A549 treated with DMSO at 1 μM for 4 hours (cell line): ENCODE data around the gene VN1R5. TPM values are rescaled to one million over a fixed set of nuclear protein-coding genes. Genes with fewer than 3 reads are reported as not detected.

ENCODE experiments used
- total RNA-seq: library from RNA; stranded (reverse); fragments of 200-300 nt; extraction: Qiagen RNA extraction; gene quantifications from 5 replicates; pipeline ENCODE4 v1.2.3, GENCODE V29; 2022; ENCODE audit warnings: low read depth

The VN1R5 gene
- not detected in 5 replicates for total RNA-seq

GRCh38 chr1:247255772-247256171 is at the start of gene VN1R5:
TSS of gene VN1R5 (plus strand) at chr1:247256072.

Other genes starting within 250 kb of the VN1R5 start
- 2.3 to 3.6 TPM (median 2.5 TPM) in 5 replicates for gene ZNF695, start 248.0 kb upstream of the VN1R5 start, total RNA-seq
- gene ZNF670, start 177.3 kb upstream of the VN1R5 start, total RNA-seq = 3.5 to 5.4 TPM (median 3.8 TPM) in 5 replicates
- 3.4 to 4.5 TPM (median 4.2 TPM) in 5 replicates for gene ZNF669, start 151.7 kb upstream of the VN1R5 start, total RNA-seq
- gene ZNF124, start 84.1 kb upstream of the VN1R5 start, total RNA-seq = 4.2 to 5.9 TPM (median 5.3 TPM) in 5 replicates
- gene ZNF496, start 75.8 kb downstream of the VN1R5 start, total RNA-seq = 17.6 to 20.5 TPM (median 18.1 TPM) in 5 replicates
- not detected in 5 replicates for gene NLRP3, start 160.1 kb downstream of the VN1R5 start, total RNA-seq
- not detected in 5 replicates for gene OR2B11, start 202.0 kb downstream of the VN1R5 start, total RNA-seq